Activated T-helper 9 cell treated with anti-CD3 and anti-CD28 coated beads, Interleukin-2, amount 50 U/mL, for 16 hours (primary cell): ENCODE data around the gene CIZ1.

Experiments used
- DNase-seq: peaks from one replicate; pipeline ENCODE4 v3.0.0-alpha.2; 2020; ENCODE audit warnings: low read depth

The CIZ1 gene

DNA sequence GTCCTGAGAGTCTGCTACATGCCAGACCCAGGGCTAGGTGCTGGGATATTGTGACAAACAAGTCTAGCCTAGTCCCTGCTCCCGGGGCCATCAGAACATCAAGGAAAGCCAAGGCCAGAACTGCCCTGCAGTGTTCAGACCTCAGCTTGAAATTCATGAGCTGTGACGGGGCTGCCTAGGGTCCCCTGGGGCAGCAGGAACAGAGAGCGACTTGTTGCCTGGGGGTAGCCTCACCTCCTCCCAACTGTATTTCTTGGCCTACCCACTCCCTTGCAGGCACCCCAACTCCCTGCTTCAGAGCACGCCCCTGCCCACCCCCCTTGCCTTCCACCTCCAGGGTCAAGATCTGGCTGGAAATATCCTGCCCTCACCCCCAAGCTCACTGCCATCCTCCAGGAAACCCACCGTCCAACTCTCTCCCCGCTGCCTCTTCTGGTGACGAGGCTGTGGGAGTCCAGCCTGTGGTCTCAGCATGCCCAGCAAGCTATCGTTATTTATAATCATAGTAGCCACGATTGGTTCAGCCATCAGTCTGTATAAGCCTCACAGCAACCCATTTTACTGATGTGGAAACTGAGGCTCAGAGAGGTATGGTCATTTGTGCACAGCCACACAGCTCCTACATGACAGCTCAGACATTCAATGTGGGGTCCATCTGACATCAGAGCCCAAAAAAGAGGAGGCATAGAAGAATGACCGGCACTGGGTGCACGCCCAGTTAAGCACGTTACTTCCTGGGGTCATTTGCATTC, 22.6 kb upstream of the CIZ1 start:
- DNase-seq, result no peak

DNA sequence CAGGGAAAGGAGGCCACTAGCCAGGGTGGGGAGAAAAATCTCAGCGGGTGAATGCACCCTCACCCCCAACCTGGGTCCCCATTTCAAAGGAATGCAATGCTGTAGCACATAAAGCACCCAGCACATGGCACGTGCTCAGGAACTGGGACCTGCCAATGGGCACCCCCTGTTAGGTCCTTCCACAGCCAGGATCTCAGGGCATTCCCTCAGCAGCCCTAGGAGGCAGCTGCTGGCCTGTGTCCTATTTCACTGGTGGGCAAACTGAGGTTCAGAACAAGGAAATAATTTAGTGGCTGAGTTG, 20.6 kb upstream of the CIZ1 start:
- DNase-seq, result no peak

- DNase-seq, result no peak
Observed at GRCh38 chr9:128211186-128211980, 20.0 kb upstream of the CIZ1 start.

DNA sequence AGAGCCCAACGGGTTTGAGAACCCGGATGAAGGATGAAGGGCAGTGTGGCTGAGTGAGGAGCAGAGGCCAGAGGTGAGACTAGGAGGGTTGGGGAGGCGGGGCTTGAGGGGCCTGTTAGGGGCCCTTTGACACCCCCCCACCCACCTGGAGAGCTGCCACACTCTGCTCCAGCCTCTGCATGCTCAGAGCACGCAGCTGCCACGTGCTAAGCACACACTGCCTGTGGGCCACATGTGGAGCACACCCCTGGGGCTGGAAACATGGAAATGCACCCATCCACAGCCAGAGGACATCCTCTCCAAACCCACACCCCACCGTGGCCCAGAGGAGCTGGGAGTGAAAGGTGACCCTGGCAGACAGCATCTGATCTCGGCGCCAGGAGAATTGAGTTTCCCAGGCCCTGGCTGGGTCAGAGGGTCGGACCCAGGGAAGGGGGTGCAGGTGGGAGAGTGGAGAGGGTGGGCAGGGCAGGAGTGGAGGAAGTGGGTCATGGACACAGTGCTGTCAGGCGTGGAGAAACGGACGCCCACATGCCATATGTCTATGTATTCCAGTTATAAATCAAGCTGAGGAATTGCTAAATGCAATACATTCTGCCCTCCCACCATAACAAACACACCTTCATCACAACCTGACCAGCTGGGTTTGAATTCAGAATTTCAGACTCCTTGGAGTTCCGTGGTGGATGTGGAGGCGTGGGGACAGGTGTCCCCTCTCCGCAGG, 17.7 kb upstream of the CIZ1 start:
- DNase-seq, result no peak

DNA sequence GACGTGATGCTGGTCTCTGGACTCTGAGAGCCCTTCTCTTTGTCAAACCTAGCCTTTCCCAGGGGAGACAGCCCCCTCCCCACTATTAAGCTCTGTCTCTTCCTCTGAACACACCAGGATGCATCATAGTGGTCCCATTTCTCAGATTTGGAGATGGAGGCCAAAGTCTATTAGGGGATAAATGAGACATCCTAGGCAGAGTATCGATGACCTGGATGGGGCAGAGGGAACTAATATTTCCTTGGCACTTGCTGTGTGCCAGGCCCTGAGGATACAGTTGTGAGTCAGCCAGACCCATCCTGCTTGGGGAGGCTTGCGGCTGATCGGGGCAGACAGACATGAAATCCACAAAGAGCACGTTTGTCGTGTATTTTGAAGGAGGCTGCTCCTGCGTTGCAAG, 17.0 kb upstream of the CIZ1 start:
- no peak for DNase-seq

GRCh38 chr9:128206916-128207910, 15.8 kb upstream of the CIZ1 start:
- DNase-seq, result no peak

DNA sequence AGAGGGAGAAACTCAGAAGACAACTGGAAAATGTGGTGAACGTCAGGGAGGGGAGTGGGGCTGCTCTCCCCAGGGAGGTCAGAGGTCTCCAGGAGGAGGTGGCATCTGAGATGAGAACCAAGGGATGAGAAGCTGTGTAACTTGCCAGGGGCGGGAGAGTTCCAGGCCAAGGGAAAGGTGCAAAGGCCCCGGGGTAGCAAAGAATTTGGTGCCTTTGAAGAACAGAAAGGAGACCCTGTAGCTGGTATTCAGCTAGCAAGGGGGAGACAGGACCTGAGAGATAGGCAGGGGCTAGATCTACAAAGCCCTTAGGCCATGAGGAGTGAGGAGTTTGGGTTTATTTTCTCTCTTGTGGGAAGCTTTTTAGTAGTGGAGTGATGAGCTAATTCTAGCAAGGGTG, 15.1 kb upstream of the CIZ1 start:
- DNase-seq, result no peak

DNA sequence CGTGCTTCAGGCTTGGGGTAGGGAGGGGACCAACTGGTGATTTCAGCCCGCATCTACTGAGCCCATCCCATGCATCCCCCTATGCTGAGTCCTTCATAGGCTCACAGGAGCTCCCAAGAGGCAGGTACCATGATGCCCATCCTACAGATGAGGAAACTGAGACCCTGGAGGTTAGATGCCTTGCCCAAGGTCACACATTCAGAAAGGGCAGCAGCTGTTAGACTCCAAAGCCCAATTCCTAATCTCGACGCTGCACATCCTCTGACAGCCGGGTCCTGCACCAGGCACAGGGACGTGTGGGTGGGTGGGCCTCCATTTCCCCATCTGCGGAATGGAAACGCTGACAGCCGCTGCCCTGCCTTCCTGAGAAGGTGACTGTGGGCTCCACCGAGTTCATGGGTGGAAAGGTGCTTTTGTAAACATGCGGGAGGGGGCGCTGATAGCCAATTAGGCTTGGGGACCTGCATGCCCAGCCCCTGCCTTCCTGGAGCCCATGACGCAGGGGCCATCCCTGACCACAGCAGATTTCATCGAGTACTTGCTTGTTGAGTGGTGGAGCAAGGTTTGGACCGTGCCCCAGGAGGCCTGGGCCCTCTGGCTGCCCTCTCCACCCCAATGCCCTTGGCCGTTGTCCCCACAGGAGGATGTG, 14.0 kb upstream of the CIZ1 start:
- no peak for DNase-seq

DNA sequence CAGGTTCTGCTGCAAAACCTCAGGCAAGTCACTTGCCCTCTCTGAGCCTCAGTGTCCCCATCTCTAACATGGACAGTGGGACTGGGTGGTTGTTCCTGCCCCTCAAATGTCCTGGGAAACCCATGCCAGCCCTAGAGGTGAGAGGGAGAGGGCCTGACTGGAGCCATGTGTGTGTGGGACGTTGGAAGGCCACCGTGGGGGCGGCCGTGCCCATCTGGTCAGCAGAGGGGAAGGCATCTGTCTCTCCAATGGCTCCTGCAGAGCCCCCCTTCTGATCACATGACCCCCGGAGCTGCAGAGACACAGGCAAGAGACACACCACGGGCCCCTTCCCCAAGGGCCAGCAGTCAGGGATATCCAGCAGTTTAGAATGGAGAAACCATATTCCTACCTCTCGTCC, 13.5 kb upstream of the CIZ1 start:
- no peak for DNase-seq

DNA sequence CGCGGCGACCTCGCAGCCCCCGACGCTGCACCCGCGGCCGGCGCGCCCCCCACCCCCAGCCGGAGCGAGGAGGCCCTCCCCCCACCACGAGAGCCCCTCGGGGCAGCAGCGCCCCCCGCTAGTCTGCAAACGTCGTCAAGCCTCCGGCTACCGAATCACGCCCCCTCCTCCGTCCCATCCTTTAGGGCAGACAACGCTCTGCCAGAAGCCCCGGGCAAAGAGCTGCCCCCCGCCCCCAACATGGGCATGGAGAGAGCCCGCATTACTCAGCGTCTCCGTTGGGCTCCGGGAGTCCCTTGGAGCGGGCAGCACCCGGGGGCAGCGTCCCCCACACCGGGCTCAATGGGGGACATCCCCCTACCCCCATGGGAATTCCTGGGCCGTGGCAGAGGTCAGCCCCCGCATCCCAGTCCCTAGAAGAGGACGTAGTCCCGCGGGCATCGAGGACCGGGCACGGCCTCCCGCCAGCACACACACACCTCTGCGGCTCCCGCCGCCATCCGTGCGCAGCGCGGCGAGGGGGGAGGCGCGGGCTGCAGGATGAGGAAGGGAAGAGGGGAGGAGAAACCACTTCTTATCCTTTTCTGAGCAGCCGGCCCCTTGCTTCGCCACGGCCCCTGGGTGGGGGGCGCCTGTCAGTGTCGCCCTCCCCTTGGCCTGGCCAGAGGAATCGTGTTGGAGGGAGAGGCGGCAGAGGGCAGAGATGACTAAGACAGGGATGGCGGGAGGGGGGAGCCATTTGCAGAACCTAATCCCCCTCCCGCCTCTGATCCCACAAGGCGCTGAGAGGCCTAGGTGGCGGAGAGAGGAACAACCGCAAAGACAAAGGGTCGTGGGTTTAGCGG, 12.6 kb upstream of the CIZ1 start:
- DNase-seq, result no peak

- peak; percentile 56 for DNase-seq
Observed at GRCh38 chr9:128203024-128203706, 11.8 kb upstream of the CIZ1 start, which contains the start of gene DNM1. Gene DNM1 (plus strand): TSS chr9:128203379. CDS start chr9:128203471, 92 bp downstream.

GRCh38 chr9:128202648-128203023, 11.3 kb upstream of the CIZ1 start:
- DNase-seq, result no peak

DNA sequence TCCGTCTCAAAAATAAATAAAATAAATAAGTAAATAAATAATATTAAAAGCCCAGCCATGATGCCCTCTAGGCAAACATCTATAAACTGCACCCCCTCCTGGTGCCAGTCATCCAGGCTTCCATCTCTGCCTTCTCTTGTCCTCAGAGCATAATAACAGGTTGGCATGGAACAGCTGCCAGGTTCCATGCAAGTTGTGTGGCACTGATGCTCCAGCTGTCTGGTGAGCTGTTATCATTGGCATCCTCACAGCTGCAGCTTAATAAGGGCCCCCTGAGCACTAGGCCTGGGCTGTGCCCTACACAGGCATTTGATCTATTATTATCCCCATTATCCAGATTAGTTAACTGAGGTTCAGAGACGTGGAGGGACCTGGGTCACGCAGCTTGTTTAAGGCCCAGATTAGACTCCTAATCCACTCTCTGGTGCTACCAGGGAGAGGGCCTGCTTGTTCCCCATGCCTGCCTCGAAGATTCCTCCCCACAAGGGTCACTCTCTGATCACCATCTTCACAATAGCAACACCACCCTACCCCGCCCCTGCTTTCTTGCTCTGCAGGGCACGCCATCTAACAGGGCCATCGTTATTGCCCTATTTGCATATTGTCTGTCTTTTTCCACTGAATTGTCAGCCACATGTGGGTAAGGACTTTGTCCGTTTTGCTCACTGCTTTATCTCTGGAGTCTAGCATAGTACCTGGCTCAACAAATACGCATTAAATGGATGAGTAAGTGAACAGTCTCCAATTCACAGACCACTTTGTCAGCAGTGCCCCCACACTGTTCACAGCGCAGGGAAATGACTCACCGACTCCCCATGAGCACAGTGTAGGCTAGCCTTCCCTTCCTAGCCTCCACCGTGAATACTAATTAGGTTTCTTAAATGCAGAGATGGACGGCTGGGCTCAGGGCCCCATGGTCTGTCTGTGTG, 10.3 kb upstream of the CIZ1 start:
- no peak for DNase-seq

DNA sequence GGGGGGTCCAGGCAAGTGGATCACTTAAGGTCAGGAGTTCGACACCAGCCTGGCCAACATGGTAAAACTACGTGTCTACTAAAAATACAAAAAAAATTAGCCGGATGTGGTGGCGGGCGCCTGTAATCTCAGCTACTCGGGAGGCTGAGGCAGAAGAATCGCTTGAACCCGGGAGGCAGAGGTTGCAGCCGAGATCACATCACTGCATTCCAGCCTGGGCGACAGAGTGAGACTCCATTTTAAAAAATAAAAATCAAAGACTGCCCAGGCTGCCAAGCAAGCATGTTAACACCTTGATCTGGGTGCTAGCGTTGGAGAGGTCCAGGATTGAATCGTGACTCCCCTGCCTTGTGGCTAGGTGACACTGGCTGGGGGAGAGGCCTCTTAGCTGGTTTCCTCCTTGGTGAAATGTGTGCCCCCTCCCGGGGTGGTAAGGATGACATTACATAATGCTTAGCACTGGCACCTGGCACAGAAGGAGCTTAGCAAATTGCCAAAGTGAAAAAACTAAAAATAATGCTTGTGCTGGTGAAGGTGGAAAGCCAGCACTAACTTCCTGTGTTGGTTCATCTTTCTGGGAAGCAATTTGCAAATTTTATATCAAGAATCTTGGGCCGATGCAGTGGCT, 2.2 kb upstream of the CIZ1 start:
- no peak for DNase-seq

GRCh38 chr9:128192601-128193371, 1.4 kb upstream of the CIZ1 start:
- DNase-seq, result no peak

GRCh38 chr9:128190516-128191405, 611 bp downstream of the CIZ1 start:
- DNase-seq, result no peak
